MCF 10A (cell line): Measurements from ENCODE around the gene ARFGAP3. TPM values are rescaled to one million over a fixed set of nuclear protein-coding genes. Genes with fewer than 3 reads are reported as not detected.

Experiments used
- BruUV-seq: library from RNA; stranded (reverse); fragments of 400-500 nt; replicated peaks from 2 replicates; lab custom pipeline; 2021; lab: Mats Ljungman, UMichigan
- CTCF ChIA-PET: fragments of 300-600 bp; sonication (Branson Sonifier 250); formaldehyde crosslinking; extraction: SDS; loops from one replicate; lab custom pipeline; 2021; ENCODE audit warnings: antibody characterized with exemption, inconsistent platforms; lab: Yijun Ruan, JAX
- POLR2A ChIA-PET: fragments of 300-600, 350-650 bp; sonication (Branson Sonifier 250); formaldehyde crosslinking; extraction: SDS; loops from one replicate; lab custom pipeline; 2020; ENCODE audit warnings: antibody characterized with exemption, inconsistent platforms; lab: Yijun Ruan, JAX
- DNase-seq: peaks from one replicate; pipeline ENCODE4 v3.0.0-alpha.2; 2018; ENCODE audit not compliant: unreplicated experiment
- H3K27ac Mint-ChIP-seq: one replicate; pipeline ENCODE4 v1.8.0; 2022; ENCODE audit warnings: mild to moderate bottlenecking, low read depth, mixed read lengths; ENCODE audit not compliant: unreplicated experiment
- H3K27me3 Mint-ChIP-seq: one replicate; pipeline ENCODE4 v1.8.0; 2022; ENCODE audit warnings: mixed read lengths; ENCODE audit not compliant: insufficient read depth, unreplicated experiment
- H3K36me3 Mint-ChIP-seq: one replicate; pipeline ENCODE4 v1.8.0; 2022; ENCODE audit warnings: mild to moderate bottlenecking, moderate library complexity, mixed read lengths; ENCODE audit not compliant: insufficient read depth, unreplicated experiment
- H3K4me1 Mint-ChIP-seq: one replicate; pipeline ENCODE4 v1.8.0; 2022; ENCODE audit warnings: mixed read lengths; ENCODE audit not compliant: insufficient read depth, unreplicated experiment
- H3K4me3 Mint-ChIP-seq: one replicate; pipeline ENCODE4 v1.8.0; 2022; ENCODE audit warnings: mild to moderate bottlenecking, moderate library complexity, mixed read lengths; ENCODE audit not compliant: unreplicated experiment
- H3K9me3 Mint-ChIP-seq: one replicate; pipeline ENCODE4 v1.8.0; 2022; ENCODE audit warnings: mixed read lengths; ENCODE audit not compliant: unreplicated experiment
- CTCF ChIP-seq: fragments of 200-600 bp; IDR thresholded peaks from one replicate; pipeline ENCODE4 v1.8.0; 2022; ENCODE audit warnings: antibody characterized with exemption, mild to moderate bottlenecking; ENCODE audit not compliant: unreplicated experiment
- intact Hi-C: fragments of 100-400 bp; cut with micrococcal nuclease; formaldehyde crosslinking; loops from 2 replicates; pipeline ENCODE4 v1.14.1; 2022
- total RNA-seq: library from RNA; stranded (reverse); gene quantifications from 2 replicates; pipeline ENCODE4 v1.2.3, GENCODE V29; 2022

The ARFGAP3 gene
- total RNA-seq, 1 experiment from 2014 or later: 67.1 TPM

GRCh38 chr22:42793848-42794405, 63.1 kb downstream of the ARFGAP3 start:
- BruUV-seq: no TSS peak
- no peaks in the 10 kb centered on the region for H3K27me3 Mint-ChIP-seq
- H3K4me1 Mint-ChIP-seq: peaks cover 3% of the 10 kb centered on the region
- H3K27ac Mint-ChIP-seq: no peak overlapping the region
- peaks cover 22% of the 10 kb centered on the region for H3K36me3 Mint-ChIP-seq
- intact Hi-C loops: no loop called here
- no peak overlapping the region for H3K4me3 Mint-ChIP-seq
- no peaks in the 10 kb centered on the region for H3K9me3 Mint-ChIP-seq
- POLR2A ChIA-PET: no interaction called here
- TF ChIP-seq CTCF: no peak
- CTCF ChIA-PET: no interaction called here
- no peak for DNase-seq

DNA sequence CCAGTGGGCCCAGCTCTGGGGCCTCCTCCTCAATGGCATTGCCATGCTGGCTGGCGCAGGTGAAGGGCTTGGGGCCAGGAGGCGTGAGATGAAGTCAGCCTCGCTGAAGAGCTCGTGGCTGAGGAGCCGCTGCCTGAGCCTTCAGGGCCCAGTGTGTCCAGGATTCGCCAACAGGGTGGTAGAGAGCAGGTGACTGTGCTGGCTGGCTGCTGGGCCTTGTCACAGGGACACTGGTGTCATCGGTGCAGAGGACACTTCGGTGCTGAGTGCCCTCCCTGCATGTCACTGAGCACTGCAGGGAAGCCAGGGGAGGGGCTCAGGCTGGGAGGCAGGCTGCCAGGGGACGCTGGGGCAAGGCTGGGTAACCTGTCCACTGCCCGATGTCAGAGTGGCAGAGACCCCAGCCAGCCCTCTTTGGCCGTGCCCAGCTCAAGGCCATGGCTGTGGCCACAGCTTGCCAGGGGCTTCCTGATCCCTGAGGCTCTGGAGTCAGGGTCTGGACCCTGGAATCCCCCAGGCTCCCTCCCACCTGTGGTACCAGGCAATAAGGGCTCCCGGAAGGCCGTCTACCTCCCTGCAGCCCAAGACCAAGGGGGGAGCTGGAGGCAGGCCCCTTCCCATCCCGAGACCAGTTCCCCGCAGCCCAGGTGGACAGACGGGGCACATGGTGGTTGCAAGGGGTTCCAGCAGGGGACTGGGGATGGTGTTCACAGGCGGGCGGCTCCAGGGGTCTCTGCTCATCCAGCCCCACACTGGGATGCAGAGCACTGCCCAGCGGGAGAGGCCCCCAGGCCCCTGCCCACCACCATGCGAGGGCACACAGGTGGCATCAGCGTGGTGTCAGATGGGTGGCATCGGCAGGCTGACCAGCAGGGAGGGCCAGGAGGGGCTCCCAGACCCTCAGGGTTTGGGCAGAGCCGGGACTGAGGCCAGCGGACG, 63.9 kb downstream of the ARFGAP3 start:
- no peak for DNase-seq
- H3K9me3 Mint-ChIP-seq: no peaks in the 10 kb centered on the region
- TF ChIP-seq CTCF: no peak
- no TSS peak for BruUV-seq
- intact Hi-C loops: no loop called here
- CTCF ChIA-PET: interaction anchor here (0.7 kb wide), 1 partner anchor 95 kb away, joined by 3 read pairs; no protein-coding TSS in a partner anchor
- no peaks in the 10 kb centered on the region for H3K27me3 Mint-ChIP-seq
- H3K27ac Mint-ChIP-seq: no peak overlapping the region
- POLR2A ChIA-PET: no interaction called here
- no peak overlapping the region for H3K4me3 Mint-ChIP-seq
- H3K4me1 Mint-ChIP-seq: peaks cover 3% of the 10 kb centered on the region
- peaks cover 19% of the 10 kb centered on the region for H3K36me3 Mint-ChIP-seq

- no peaks in the 10 kb centered on the region for H3K9me3 Mint-ChIP-seq
- BruUV-seq: no TSS peak
- DNase-seq: no peak
- H3K4me3 Mint-ChIP-seq: no peak overlapping the region
- peaks cover under 1% of the 10 kb centered on the region for H3K4me1 Mint-ChIP-seq
- peaks cover 12% of the 10 kb centered on the region for H3K36me3 Mint-ChIP-seq
- intact Hi-C loops: no loop called here
- H3K27me3 Mint-ChIP-seq: no peaks in the 10 kb centered on the region
- no peak overlapping the region for H3K27ac Mint-ChIP-seq
- ChIA-PET POLR2A (no interaction called here), CTCF (interaction anchor here (0.7 to 1.1 kb wide), 2 partner anchors 13 to 95 kb away, joined by 3 read pairs; no protein-coding TSS in a partner anchor)
- no peak for TF ChIP-seq CTCF
These were observed 64.6 kb downstream of the ARFGAP3 start for GRCh38 chr22:42792453-42792908.
